Measurements from ENCODE around the gene SLC13A4. TPM values are rescaled to one million over a fixed set of nuclear protein-coding genes. Genes with fewer than 3 reads are reported as not detected.
"Not testable (repeated sequence)": the region's sequence is repeated elsewhere in the genome, so short reads cannot be mapped to it uniquely, and the experiment has no call there.

The SLC13A4 gene
- total RNA-seq, 1 donor from 2014 or later = 0.27 TPM

DNA sequence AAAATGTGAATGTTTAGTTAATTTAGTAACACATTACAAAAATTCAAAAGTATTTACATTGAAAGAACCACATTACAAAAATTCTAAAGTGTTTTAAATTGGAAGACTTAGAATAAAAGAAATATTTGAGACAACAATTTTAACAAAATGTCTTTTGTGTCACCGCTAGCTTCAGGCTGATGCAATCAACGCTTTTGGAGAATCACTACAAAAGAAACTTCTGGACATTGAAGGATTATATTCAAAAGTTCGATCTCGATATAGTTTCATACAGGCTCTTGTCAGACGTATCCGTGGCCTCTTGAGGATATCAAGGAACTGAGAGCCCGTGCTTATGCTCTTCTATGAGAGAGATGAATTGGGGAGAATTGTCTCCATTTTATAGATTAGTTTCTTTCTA, 79.8 kb downstream of the SLC13A4 start:
- DNase-seq (no peak), ATAC-seq (no peak)
- Histone ChIP-seq H3K4me3 (no peak overlapping the region), H3K27me3 (ENCODE audit: low read depth) (no peaks in the 10 kb centered on the region), H3K36me3 (peaks cover 51% of the 10 kb centered on the region), H3K4me1 (no peaks in the 10 kb centered on the region), H3K9me3 (no peaks in the 10 kb centered on the region), H3K27ac (no peak overlapping the region)
- intact Hi-C loops (cut with DNase I) = no loop called here
- TF ChIP-seq, protein P1, sequence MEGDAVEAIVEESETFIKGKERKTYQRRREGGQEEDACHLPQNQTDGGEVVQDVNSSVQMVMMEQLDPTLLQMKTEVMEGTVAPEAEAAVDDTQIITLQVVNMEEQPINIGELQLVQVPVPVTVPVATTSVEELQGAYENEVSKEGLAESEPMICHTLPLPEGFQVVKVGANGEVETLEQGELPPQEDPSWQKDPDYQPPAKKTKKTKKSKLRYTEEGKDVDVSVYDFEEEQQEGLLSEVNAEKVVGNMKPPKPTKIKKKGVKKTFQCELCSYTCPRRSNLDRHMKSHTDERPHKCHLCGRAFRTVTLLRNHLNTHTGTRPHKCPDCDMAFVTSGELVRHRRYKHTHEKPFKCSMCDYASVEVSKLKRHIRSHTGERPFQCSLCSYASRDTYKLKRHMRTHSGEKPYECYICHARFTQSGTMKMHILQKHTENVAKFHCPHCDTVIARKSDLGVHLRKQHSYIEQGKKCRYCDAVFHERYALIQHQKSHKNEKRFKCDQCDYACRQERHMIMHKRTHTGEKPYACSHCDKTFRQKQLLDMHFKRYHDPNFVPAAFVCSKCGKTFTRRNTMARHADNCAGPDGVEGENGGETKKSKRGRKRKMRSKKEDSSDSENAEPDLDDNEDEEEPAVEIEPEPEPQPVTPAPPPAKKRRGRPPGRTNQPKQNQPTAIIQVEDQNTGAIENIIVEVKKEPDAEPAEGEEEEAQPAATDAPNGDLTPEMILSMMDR (IDR thresholded peaks at IDR 0.05) = no peak

GRCh38 chr7:135647755-135648154, 80.2 kb downstream of the SLC13A4 start:
- Histone ChIP-seq H3K36me3 (peaks cover 55% of the 10 kb centered on the region), H3K27me3 (ENCODE audit: low read depth) (no peaks in the 10 kb centered on the region), H3K4me3 (no peak overlapping the region), H3K27ac (no peak overlapping the region), H3K9me3 (no peaks in the 10 kb centered on the region), H3K4me1 (no peaks in the 10 kb centered on the region)
- ATAC-seq (no peak), DNase-seq (no peak)
- TF ChIP-seq, protein P1 (IDR thresholded peaks at IDR 0.05) = no peak
- intact Hi-C loops (cut with DNase I) = no loop called here

DNA sequence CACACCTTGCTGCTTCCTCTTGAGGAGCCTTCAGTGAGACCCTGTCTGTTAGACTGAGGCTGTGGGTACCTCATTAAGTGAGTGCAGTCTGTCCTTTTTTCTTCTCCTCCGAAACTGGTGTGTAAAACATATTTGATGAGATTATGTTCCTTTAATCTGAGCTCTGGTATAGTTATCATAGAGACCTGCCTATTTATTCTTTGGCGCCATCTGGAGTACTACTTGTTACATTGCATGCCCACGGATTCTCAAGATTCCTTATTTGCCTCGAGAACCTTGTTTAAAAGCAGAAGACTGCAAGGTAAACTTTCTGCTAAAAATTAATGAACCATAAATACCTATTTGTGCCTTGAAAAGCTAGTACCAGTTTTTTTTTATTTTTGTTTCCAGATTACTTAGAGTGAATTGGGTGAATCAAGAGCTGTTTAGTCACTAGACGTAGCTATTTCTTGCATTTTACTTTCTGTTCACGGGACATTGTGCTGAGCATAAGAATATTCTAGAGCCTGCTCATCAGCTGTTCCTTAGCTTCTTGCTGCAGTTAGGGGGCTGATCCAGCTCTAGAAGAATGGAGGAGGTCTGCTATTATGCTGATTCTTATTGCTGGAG, 82.6 kb downstream of the SLC13A4 start:
- TF ChIP-seq, protein P1 (IDR thresholded peaks at IDR 0.05) = peak; percentile 80
- Histone ChIP-seq H3K4me3 (no peak overlapping the region), H3K9me3 (no peaks in the 10 kb centered on the region), H3K36me3 (peaks cover 65% of the 10 kb centered on the region), H3K27me3 (ENCODE audit: low read depth) (no peaks in the 10 kb centered on the region), H3K4me1 (no peaks in the 10 kb centered on the region), H3K27ac (no peak overlapping the region)
- DNase-seq (no peak), ATAC-seq (peak; percentile 79 to 84)
- intact Hi-C loops (cut with DNase I) = no loop called here

GRCh38 chr7:135644729-135645128, 83.3 kb downstream of the SLC13A4 start:
- no peak for DNase-seq
- H3K27me3 ChIP-seq (ENCODE audit: low read depth) = no peaks in the 10 kb centered on the region
- no peak overlapping the region for H3K4me3 ChIP-seq
- H3K9me3 ChIP-seq = no peaks in the 10 kb centered on the region
- H3K4me1 ChIP-seq = no peaks in the 10 kb centered on the region
- TF ChIP-seq, protein P1 (IDR thresholded peaks at IDR 0.05) = no peak
- no peak overlapping the region for H3K27ac ChIP-seq
- intact Hi-C loops (cut with DNase I) = no loop called here
- ATAC-seq = no peak
- H3K36me3 ChIP-seq = peaks cover 71% of the 10 kb centered on the region

- intact Hi-C loops (cut with DNase I) = no loop called here
- TF ChIP-seq, protein P1 (IDR thresholded peaks at IDR 0.05) = no peak
- peak in 1 of 2 donors; percentile 35 for ATAC-seq
- Histone ChIP-seq H3K4me3 (no peak overlapping the region), H3K4me1 (no peaks in the 10 kb centered on the region), H3K27me3 (ENCODE audit: low read depth) (no peaks in the 10 kb centered on the region), H3K9me3 (no peaks in the 10 kb centered on the region), H3K27ac (no peak overlapping the region), H3K36me3 (peaks cover 76% of the 10 kb centered on the region)
- no peak for DNase-seq
These were observed 83.8 kb downstream of the SLC13A4 start for GRCh38 chr7:135644154-135644553.

DNA sequence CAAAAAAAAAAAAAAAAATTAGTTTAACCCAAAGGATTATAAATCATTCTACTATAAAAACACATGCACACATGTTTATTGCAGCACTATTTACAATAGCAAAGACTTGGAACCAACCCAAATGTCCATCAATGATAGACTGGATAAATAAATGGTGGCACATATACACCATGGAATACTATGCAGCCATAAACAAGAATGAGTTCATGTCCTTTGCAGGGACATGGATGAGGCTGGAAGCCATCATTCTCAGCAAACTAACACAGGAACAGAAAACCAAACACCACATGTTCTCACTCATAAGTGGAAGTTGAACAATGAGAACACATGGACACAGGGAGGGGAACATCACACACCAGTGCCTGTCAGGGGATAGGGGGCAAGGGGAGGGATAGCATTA, 88.3 kb downstream of the SLC13A4 start:
- ATAC-seq; H3K27ac ChIP-seq; H3K4me1 ChIP-seq; H3K27me3 ChIP-seq (ENCODE audit: low read depth); intact Hi-C loops (cut with DNase I); H3K4me3 ChIP-seq; H3K9me3 ChIP-seq; DNase-seq: not testable (repeated sequence)
- H3K36me3 ChIP-seq = peaks cover 84% of the 10 kb centered on the region
